ENCODE data around the gene XAF1.

The XAF1 gene

GRCh38 chr17:6796017-6796886 is 40.4 kb downstream of the XAF1 start:
- no peak for TF ChIP-seq CTCF (IDR thresholded peaks at IDR 0.05)

- no peak for TF ChIP-seq CTCF (IDR thresholded peaks at IDR 0.05)
Observed at GRCh38 chr17:6796887-6797490, 41.1 kb downstream of the XAF1 start.

GRCh38 chr17:6797718-6798351 is 42.0 kb downstream of the XAF1 start:
- no peak for TF ChIP-seq CTCF (IDR thresholded peaks at IDR 0.05)

- TF ChIP-seq CTCF (IDR thresholded peaks at IDR 0.05) = no peak
Observed at GRCh38 chr17:6799738-6800137, 43.9 kb downstream of the XAF1 start.

GRCh38 chr17:6800422-6801027 is 44.7 kb downstream of the XAF1 start:
- no peak for TF ChIP-seq CTCF (IDR thresholded peaks at IDR 0.05)

GRCh38 chr17:6811510-6811909 is 55.7 kb downstream of the XAF1 start:
- no peak for TF ChIP-seq CTCF (IDR thresholded peaks at IDR 0.05)

- TF ChIP-seq CTCF (IDR thresholded peaks at IDR 0.05) = no peak
Observed at GRCh38 chr17:6812295-6812694, 56.4 kb downstream of the XAF1 start.

Measured in LNCAP (cell line).